H1 (cell line): ENCODE measurements around the gene BRI3BP. TPM values are rescaled to one million over a fixed set of nuclear protein-coding genes. Genes with fewer than 3 reads are reported as not detected.

Experiments used
- CTCF ChIA-PET: fragments of 300-600 bp; sonication (Branson Sonifier 250); formaldehyde crosslinking; loops from one replicate; lab custom pipeline; 2021; ENCODE audit not compliant: partially characterized antibody; lab: Charles Lee
- POLR2A ChIA-PET: fragments of 300-600 bp; sonication (Branson Sonifier 250); formaldehyde crosslinking; loops from one replicate; lab custom pipeline; 2021; ENCODE audit warnings: inconsistent platforms; ENCODE audit not compliant: partially characterized antibody; lab: Charles Lee
- DNase-seq, 2 experiments: peaks; one replicate each; pipeline versions ENCODE4 v3.0.0 to v3.0.0-alpha.2; 2010 to 2022; ENCODE audit warnings: low spot score in 2 of 2, low read depth in 1 of 2, mixed read lengths in 1 of 2
- FAIRE-seq: peaks from 2 replicates; lab custom pipeline; 2011; peaks lifted over from hg19 to GRCh38; lab: Jason Lieb, UNC
- H2AFZ ChIP-seq: 2 replicates; pipeline ENCODE4 v1.8.1; 2012; ENCODE audit warnings: low read length, inconsistent platforms
- H2AK5ac ChIP-seq: 2 replicates; pipeline ENCODE4 v1.6.1; 2013; ENCODE audit warnings: low read depth, low read length
- H2BK120ac ChIP-seq: replicated peaks from 2 replicates; pipeline ENCODE3; 2013; ENCODE audit warnings: low read depth, low read length, inconsistent platforms
- H2BK12ac ChIP-seq: 2 replicates; pipeline ENCODE4 v1.6.1; 2013; ENCODE audit warnings: low read depth, low read length
- H2BK15ac ChIP-seq: 2 replicates; pipeline ENCODE4 v1.6.1; 2013; ENCODE audit warnings: low read length
- H2BK20ac ChIP-seq: 2 replicates; pipeline ENCODE4 v1.6.1; 2013; ENCODE audit warnings: low read length
- H2BK5ac ChIP-seq: 2 replicates; pipeline ENCODE4 v1.6.1; 2013; ENCODE audit warnings: low read depth, low read length
- H3K14ac ChIP-seq: 2 replicates; pipeline ENCODE4 v1.6.1; 2013; ENCODE audit warnings: inconsistent platforms; ENCODE audit not compliant: insufficient read length
- H3K18ac ChIP-seq: 2 replicates; pipeline ENCODE4 v1.6.1; 2013; ENCODE audit warnings: low read length; ENCODE audit errors: extremely low read depth
- H3K23ac ChIP-seq: 2 replicates; pipeline ENCODE4 v1.6.1; 2013; ENCODE audit warnings: inconsistent platforms; ENCODE audit not compliant: insufficient read length
- H3K23me2 ChIP-seq: 2 replicates; pipeline ENCODE4 v1.6.1; 2013; ENCODE audit warnings: low read depth, low read length
- H3K27ac ChIP-seq: 2 replicates; pipeline ENCODE4 v1.6.1; 2011; ENCODE audit warnings: low read depth, low read length, inconsistent platforms
- H3K27me3 ChIP-seq, 4 experiments: replicated peaks in 1 of 4; 1 replicate in 1 of 4; 2 replicates in 3 of 4; pipeline versions ENCODE4 v1.6.1 to v1.8.1; 2011 to 2013; ENCODE audit warnings: low read length in 3 of 4, mild to moderate bottlenecking in 3 of 4, inconsistent platforms in 2 of 4, mixed read lengths in 2 of 4, moderate library complexity in 1 of 4; ENCODE audit not compliant: control insufficient read depth in 3 of 4, insufficient read depth in 3 of 4; ENCODE audit errors: extremely low read depth in 1 of 4
- H3K36me3 ChIP-seq, 4 experiments: 2 replicates each; pipeline versions ENCODE4 v1.6.1 to v1.8.1; 2011 to 2013; ENCODE audit warnings: mild to moderate bottlenecking in 4 of 4, low read length in 3 of 4, moderate library complexity in 2 of 4, control low read depth in 1 of 4, inconsistent platforms in 1 of 4; ENCODE audit not compliant: insufficient read depth in 4 of 4, control insufficient read depth in 2 of 4
- H3K4ac ChIP-seq: replicated peaks from 2 replicates; pipeline ENCODE3; 2013; ENCODE audit warnings: low read length, low read depth, mixed read lengths, inconsistent platforms; ENCODE audit not compliant: insufficient read length
- H3K4me1 ChIP-seq, 4 experiments: replicated peaks in 1 of 4; 1 replicate in 1 of 4; 2 replicates in 3 of 4; pipeline versions ENCODE4 v1.6.1 to v1.8.1; 2011 to 2013; ENCODE audit warnings: low read length in 3 of 4, inconsistent platforms in 2 of 4, mixed read lengths in 1 of 4; ENCODE audit not compliant: insufficient read depth in 4 of 4, control insufficient read depth in 3 of 4
- H3K4me2 ChIP-seq, 2 experiments: 2 replicates each; pipeline versions ENCODE4 v1.6.1 to v1.8.1; 2011 to 2013; ENCODE audit warnings: low read depth in 2 of 2, low read length in 2 of 2, control low read depth in 1 of 2, inconsistent platforms in 1 of 2, mild to moderate bottlenecking in 1 of 2; ENCODE audit not compliant: insufficient read depth in 1 of 2
- H3K4me3 ChIP-seq, 4 experiments: fragments of 200-600, 300-600 bp in 1 of 4; sonication (generic), shearing (Covaris generic), sonication (Bioruptor Twin) in 1 of 4; 2 replicates each; pipeline versions ENCODE4 v1.5.1 to v1.8.1; 2011 to 2016; ENCODE audit warnings: low read length in 4 of 4, low read depth in 3 of 4, control low read depth in 2 of 4, inconsistent platforms in 2 of 4, mild to moderate bottlenecking in 2 of 4, mixed read lengths in 1 of 4, moderate library complexity in 1 of 4; ENCODE audit not compliant: insufficient read depth in 2 of 4; ENCODE audit errors: extremely low read depth in 1 of 4
- H3K56ac ChIP-seq: replicated peaks from 2 replicates; pipeline ENCODE3; 2013; ENCODE audit warnings: low read depth, mild to moderate bottlenecking, mixed read lengths, low read length, inconsistent platforms; ENCODE audit not compliant: insufficient read length
- H3K79me1 ChIP-seq: 2 replicates; pipeline ENCODE4 v1.6.1; 2013; ENCODE audit warnings: low read depth, low read length, control low read depth
- H3K79me2 ChIP-seq, 2 experiments: 2 replicates each; pipeline versions ENCODE4 v1.6.1 to v1.8.1; 2012 to 2013; ENCODE audit warnings: low read length in 2 of 2, mild to moderate bottlenecking in 2 of 2, inconsistent platforms in 1 of 2; ENCODE audit not compliant: insufficient read depth in 2 of 2, control insufficient read depth in 1 of 2
- H3K9ac ChIP-seq, 4 experiments: replicated peaks in 1 of 4; 1 replicate in 1 of 4; 2 replicates in 3 of 4; pipeline versions ENCODE4 v1.6.1 to v1.8.1; 2011 to 2013; ENCODE audit warnings: low read depth in 3 of 4, low read length in 3 of 4, control low read depth in 2 of 4, mild to moderate bottlenecking in 2 of 4, moderate library complexity in 2 of 4, inconsistent platforms in 1 of 4; ENCODE audit errors: extremely low read depth in 1 of 4
- H3K9me3 ChIP-seq, 2 experiments: 2 replicates each; pipeline versions ENCODE4 v1.6.1 to v1.8.1; 2012 to 2013; ENCODE audit warnings: mild to moderate bottlenecking in 2 of 2, moderate library complexity in 2 of 2, control low read depth in 1 of 2, inconsistent platforms in 1 of 2, low read depth in 1 of 2, low read length in 1 of 2, mixed read lengths in 1 of 2; ENCODE audit not compliant: insufficient read depth in 2 of 2
- H4K20me1 ChIP-seq, 2 experiments: replicated peaks in 1 of 2; 2 replicates each; pipeline versions ENCODE3 to v1.8.1; 2011 to 2013; ENCODE audit warnings: inconsistent platforms in 2 of 2, low read length in 2 of 2, mild to moderate bottlenecking in 1 of 2; ENCODE audit not compliant: insufficient read depth in 2 of 2, control insufficient read depth in 1 of 2
- H4K5ac ChIP-seq: 2 replicates; pipeline ENCODE4 v1.6.1; 2013; ENCODE audit warnings: low read length, low read depth, mixed read lengths, inconsistent platforms; ENCODE audit not compliant: insufficient read length
- H4K8ac ChIP-seq: 2 replicates; pipeline ENCODE4 v1.8.0; 2013; ENCODE audit warnings: mild to moderate bottlenecking, moderate library complexity, low read length, inconsistent platforms; ENCODE audit not compliant: insufficient read depth; ENCODE audit errors: extremely low read depth
- H4K91ac ChIP-seq: replicated peaks from 2 replicates; pipeline ENCODE3; 2013; ENCODE audit warnings: low read length, mixed read lengths, inconsistent platforms; ENCODE audit not compliant: insufficient read length
- CBX5 ChIP-seq: fragments of 300-800, 300-1000 bp; sonication (generic); IDR thresholded peaks from 2 replicates; pipeline ENCODE4 v1.7.1; 2016; ENCODE audit warnings: antibody characterized with exemption, low read length, low read depth
- CEBPB ChIP-seq: IDR thresholded peaks from 2 replicates; pipeline ENCODE4 v1.6.1; 2012; ENCODE audit warnings: low read depth, low read length
- CTBP2 ChIP-seq: IDR thresholded peaks from 2 replicates; pipeline ENCODE4 v1.7.0; 2011; ENCODE audit warnings: borderline replicate concordance, mild to moderate bottlenecking, moderate library complexity, mixed read lengths, low read length; ENCODE audit not compliant: insufficient read depth, insufficient read length
- EZH2 ChIP-seq: fragments of 200-600 bp; sonication (generic); IDR thresholded peaks from 2 replicates; pipeline ENCODE4 v1.7.1; 2012; ENCODE audit warnings: low read depth, mild to moderate bottlenecking, moderate library complexity, low read length, inconsistent platforms; ENCODE audit not compliant: severe bottlenecking
- MAX ChIP-seq: IDR thresholded peaks from 2 replicates; pipeline ENCODE4 v1.6.1; 2012; ENCODE audit warnings: inconsistent platforms
- POLR2A ChIP-seq, 2 experiments: IDR thresholded peaks; 1 replicate in 1 of 2; 2 replicates in 1 of 2; pipeline ENCODE4 v1.6.1; 2011; ENCODE audit warnings: low read depth in 2 of 2, low read length in 2 of 2, mild to moderate bottlenecking in 2 of 2; ENCODE audit errors: control extremely low read depth in 1 of 2
- POLR2AphosphoS5 ChIP-seq: IDR thresholded peaks from 2 replicates; pipeline ENCODE4 v1.6.1; 2011; ENCODE audit warnings: low read depth, low read length
- SIRT6 ChIP-seq: IDR thresholded peaks from one replicate; pipeline ENCODE4 v1.7.1; 2012; ENCODE audit warnings: low read length, inconsistent platforms
- WGBS, 2 experiments: shearing (Covaris generic) in 1 of 2; methylation state at CpG; one replicate each; pipeline versions ENCODE4 v1.1.6 to v1.1.7; 2013 to 2015; ENCODE audit warnings: low lambda C conversion rate in 2 of 2, mixed read lengths in 2 of 2, inconsistent platforms in 1 of 2, low coverage in 1 of 2, missing lambda C conversion rate in 1 of 2; ENCODE audit not compliant: insufficient replicate concordance in 2 of 2, insufficient coverage in 1 of 2, insufficient read length in 1 of 2; ENCODE audit errors: extremely low coverage in 1 of 2, missing lambda C conversion rate in 1 of 2; 5-methylcytosine and 5-hydroxymethylcytosine counted together
- polyA plus RNA-seq, 7 experiments: library from polyadenylated mRNA; depleted of rRNA in 3 of 7; stranded (reverse) in 5 of 7; unstranded in 2 of 7; fragments of >200 nt in 5 of 7; fragments of 200-250 nt in 2 of 7; gene quantifications; 1 replicate in 5 of 7; 2 replicates in 1 of 7; 4 replicates in 1 of 7; pipeline versions ENCODE4 v1.2.1 to v1.2.3, GENCODE V29; 2011 to 2013; ENCODE audit warnings: missing spikeins in 2 of 7, mixed read lengths in 2 of 7
- total RNA-seq: library from RNA; stranded (reverse); fragmentation: NEBNext Ultra II Directional; extraction: Animal tissue kit (Norgen Biotek cat#: 25700); gene quantifications from 2 replicates; pipeline ENCODE4 v1.2.1, GENCODE V29; 2021

The BRI3BP gene
- total and polyA plus RNA-seq, 2 of the 8 experiments (the other 6 are each of a cell fraction or from before 2014, with no cell fraction given), result 5.4 to 14.2 TPM

GRCh38 chr12:125033288-125033687, 39.8 kb downstream of the BRI3BP start:
- POLR2A ChIA-PET, result interaction anchor here (1.0 to 1.7 kb wide), 3 partner anchors 31 to 44 kb away, joined by 3 to 4 read pairs (median 4); partner anchors contain the start of gene DHX37
- no peak for TF ChIP-seq MAX
- no peak for TF ChIP-seq CTBP2
- TF ChIP-seq EZH2, result no peak
- TF ChIP-seq CBX5, result no peak
- TF ChIP-seq POLR2A (IDR thresholded peaks at IDR 0.05; ENCODE audit: control extremely low read depth in 1 of 2, low read depth in 2 of 2, low read length in 2 of 2), result no peak
- TF ChIP-seq SIRT6, result no peak
- TF ChIP-seq POLR2AphosphoS5, result no peak
- TF ChIP-seq CEBPB, result no peak
- TF ChIP-seq, all 59 proteins: peak for 0
- DNase-seq (no peak), FAIRE-seq (no peak)
- Histone ChIP-seq H3K23ac (no peak overlapping the region), H4K8ac (no peak overlapping the region), H3K9ac (no peak overlapping the region), H2BK5ac (no peak overlapping the region), H2BK12ac (no peak overlapping the region), H2AFZ (no peak overlapping the region), H3K23me2 (no peaks in the 10 kb centered on the region), H3K4me3 (no peak overlapping the region), H3K4ac (no peak overlapping the region), H3K4me2 (no peak overlapping the region), H2BK20ac (no peak overlapping the region), H3K79me2 (no peaks in the 10 kb centered on the region), H2BK120ac (no peak overlapping the region), H3K79me1 (no peaks in the 10 kb centered on the region), H3K27me3 (no peaks in the 10 kb centered on the region), H3K18ac (no peak overlapping the region), H3K56ac (no peak overlapping the region), H3K14ac (no peak overlapping the region), H4K20me1 (peaks cover 0 to under 1% of the 10 kb centered on the region in 2 experiments), H4K91ac (no peak overlapping the region), H3K4me1 (no peaks in the 10 kb centered on the region; a peak in 1 of 7 replicates), H3K9me3 (peaks cover 0 to 6% of the 10 kb centered on the region in 2 experiments; a peak in 1 of 4 replicates), H2AK5ac (no peak overlapping the region), H4K5ac (no peak overlapping the region), H3K36me3 (no peaks in the 10 kb centered on the region), H2BK15ac (no peak overlapping the region), H3K27ac (no peak overlapping the region)
- CTCF ChIA-PET, result interaction anchor here (1.1 to 2.7 kb wide), 2 partner anchors 15 to 37 kb away, joined by 4 to 7 read pairs; no protein-coding TSS in a partner anchor
- WGBS, 2 experiments, result 93% methylated on average over 9 of the region's 9 CpGs; no CpG with 5 or more reads in 1 of the 2 experiments
